HCT116 (cell line): ENCODE data around the gene ADAM15. TPM values are rescaled to one million over a fixed set of nuclear protein-coding genes. Genes with fewer than 3 reads are reported as not detected.

ENCODE experiments used
- ATAC-seq: fragments of 200-7000 bp; cut with Tn5 transposase; 2 replicates; pipeline ENCODE4 v1.9.1; 2020; ENCODE audit warnings: mild to moderate bottlenecking, moderate library complexity
- BruUV-seq: library from RNA; stranded (reverse); fragments of 400-500 nt; replicated peaks from 2 replicates; lab custom pipeline; 2021; lab: Mats Ljungman, UMichigan
- CTCF ChIA-PET: fragments of 300-600 bp; sonication (Branson Sonifier 250); formaldehyde crosslinking; loops from one replicate; lab custom pipeline; 2021; ENCODE audit warnings: antibody characterized with exemption; lab: Charles Lee
- POLR2A ChIA-PET: fragments of 300-600, 350-600 bp; sonication (Branson Sonifier 250); formaldehyde crosslinking; loops from one replicate; lab custom pipeline; 2021; ENCODE audit warnings: antibody characterized with exemption; lab: Charles Lee
- RAD21 ChIA-PET, 2 experiments: fragments of 300-600 bp; sonication (Branson Sonifier 250); formaldehyde crosslinking; loops; one replicate each; lab custom pipeline; 2023; ENCODE audit warnings: low total read pairs in 2 of 2; ENCODE audit not compliant: uncharacterized antibody in 2 of 2, unreplicated experiment in 2 of 2, low non-redundant PET in 1 of 2; lab: Charles Lee
- DNase-seq: peaks from one replicate; pipeline ENCODE4 v3.0.0-alpha.2; 2010; ENCODE audit warnings: low read depth, low spot score
- H2AFZ ChIP-seq: fragments of 200-600 bp; shearing (Covaris generic), sonication (generic); 2 replicates; pipeline ENCODE4 v1.6.1; 2017; ENCODE audit warnings: low read depth, mixed run types, mixed read lengths, antibody characterized with exemption, low read length; ENCODE audit not compliant: poor library complexity, severe bottlenecking
- H3K27ac ChIP-seq: 2 replicates; pipeline ENCODE4 v1.5.1; 2012; ENCODE audit warnings: low read depth, low read length
- H3K27me3 ChIP-seq: fragments of 200-600 bp; sonication (generic); 2 replicates; pipeline ENCODE4 v1.6.1; 2016; ENCODE audit warnings: mixed run types, low read length, mixed read lengths; ENCODE audit not compliant: insufficient read depth
- H3K36me3 ChIP-seq, 2 experiments: fragments of 200-500 bp in 1 of 2; fragments of 200-600 bp in 1 of 2; sonication (Bioruptor generic) in 1 of 2; sonication (generic) in 1 of 2; 2 replicates each; pipeline versions ENCODE4 v1.5.1 to v1.6.1; 2014 to 2016; ENCODE audit warnings: low read length in 2 of 2, inconsistent platforms in 1 of 2, mixed read lengths in 1 of 2, mixed run types in 1 of 2; ENCODE audit not compliant: insufficient read depth in 2 of 2, control insufficient read depth in 1 of 2
- H3K4me1 ChIP-seq, 2 experiments: fragments of 200-600 bp in 1 of 2; sonication (generic) in 1 of 2; 2 replicates each; pipeline versions ENCODE4 v1.5.1 to v1.6.1; 2012 to 2017; ENCODE audit warnings: low read length in 2 of 2, inconsistent platforms in 1 of 2, mild to moderate bottlenecking in 1 of 2, mixed read lengths in 1 of 2, mixed run types in 1 of 2, moderate library complexity in 1 of 2; ENCODE audit not compliant: insufficient read depth in 2 of 2, control insufficient read depth in 1 of 2
- H3K4me2 ChIP-seq: fragments of 200-600 bp; sonication (generic); 2 replicates; pipeline ENCODE4 v1.6.1; 2017; ENCODE audit warnings: mixed run types, low read length, mixed read lengths
- H3K4me3 ChIP-seq, 2 experiments: fragments of 200-600 bp in 1 of 2; sonication (generic) in 1 of 2; replicated peaks in 1 of 2; 2 replicates each; pipeline ENCODE4 v1.5.1; 2011 to 2016; ENCODE audit warnings: low read length in 2 of 2, control low read depth in 1 of 2, low read depth in 1 of 2, mild to moderate bottlenecking in 1 of 2, mixed read lengths in 1 of 2, mixed run types in 1 of 2
- H3K79me2 ChIP-seq: fragments of 200-600 bp; sonication (generic); 2 replicates; pipeline ENCODE4 v1.6.1; 2017; ENCODE audit warnings: mild to moderate bottlenecking, mixed run types, low read length, moderate library complexity, mixed read lengths; ENCODE audit not compliant: insufficient read depth
- H3K9ac ChIP-seq: fragments of 200-600 bp; sonication (generic); 2 replicates; pipeline ENCODE4 v1.6.1; 2016; ENCODE audit warnings: low read length, mixed read lengths
- H3K9me2 ChIP-seq: fragments of 200-600 bp; sonication (generic), shearing (Covaris generic); 2 replicates; pipeline ENCODE4 v1.6.1; 2017; ENCODE audit warnings: mixed run types, mild to moderate bottlenecking, moderate library complexity; ENCODE audit not compliant: insufficient read depth
- H3K9me3 ChIP-seq, 2 experiments: fragments of 200-500 bp in 1 of 2; fragments of 200-600 bp in 1 of 2; sonication (Bioruptor generic) in 1 of 2; sonication (generic) in 1 of 2; 2 replicates each; pipeline ENCODE4 v1.6.1; 2014 to 2017; ENCODE audit warnings: low read length in 2 of 2, mixed read lengths in 2 of 2, inconsistent platforms in 1 of 2, low read depth in 1 of 2, mild to moderate bottlenecking in 1 of 2, mixed run types in 1 of 2, moderate library complexity in 1 of 2; ENCODE audit not compliant: control insufficient read depth in 1 of 2, insufficient read depth in 1 of 2
- H4K20me1 ChIP-seq: fragments of 200-600 bp; sonication (generic), shearing (Covaris generic); 2 replicates; pipeline ENCODE4 v1.6.1; 2017; ENCODE audit warnings: mixed run types, mild to moderate bottlenecking, moderate library complexity; ENCODE audit not compliant: insufficient read depth
- EGR1 ChIP-seq: IDR thresholded peaks from 2 replicates; pipeline ENCODE4 v1.6.1; 2012; ENCODE audit warnings: low read depth
- JUND ChIP-seq: IDR thresholded peaks from 2 replicates; pipeline ENCODE4 v1.6.1; 2012
- POLR2AphosphoS5 ChIP-seq: IDR thresholded peaks from 2 replicates; pipeline ENCODE4 v1.6.1; 2011; ENCODE audit warnings: mild to moderate bottlenecking, low read depth, low read length, moderate library complexity
- SIN3A ChIP-seq: IDR thresholded peaks from 2 replicates; pipeline ENCODE4 v1.6.1; 2012; ENCODE audit warnings: low read depth
- SRF ChIP-seq: IDR thresholded peaks from 2 replicates; pipeline ENCODE4 v1.6.1; 2012; ENCODE audit warnings: low read depth
- ZBTB33 ChIP-seq: IDR thresholded peaks from 2 replicates; pipeline ENCODE4 v1.6.1; 2011; ENCODE audit warnings: mild to moderate bottlenecking, low read length, moderate library complexity; ENCODE audit not compliant: insufficient replicate concordance; ENCODE audit errors: extremely low read depth
- ZNF274 ChIP-seq: fragments of 200-500 bp; sonication (Bioruptor generic); IDR thresholded peaks from 2 replicates; pipeline ENCODE4 v1.6.1; 2014; ENCODE audit warnings: mild to moderate bottlenecking, low read depth, low read length, inconsistent platforms
- intact Hi-C: fragments of 100-400 bp; cut with micrococcal nuclease; formaldehyde crosslinking; loops from 2 replicates; pipeline ENCODE4 v1.10.0; 2022
- total RNA-seq: library from RNA; stranded (reverse); gene quantifications from one replicate; pipeline ENCODE4 v1.2.1, GENCODE V29; 2021; ENCODE audit not compliant: unreplicated experiment

The ADAM15 gene
- total RNA-seq, 1 experiment from 2014 or later, result 149 TPM

- no peak overlapping the region for H2AFZ ChIP-seq
- H3K79me2 ChIP-seq, result no peaks in the 10 kb centered on the region
- CTCF ChIA-PET, result interaction anchor here (0.6 kb wide), 1 partner anchor 40 kb away, joined by 3 read pairs; no protein-coding TSS in a partner anchor
- no peaks in the 10 kb centered on the region for H3K27me3 ChIP-seq
- no peak for ATAC-seq
- H3K4me2 ChIP-seq, result no peak overlapping the region
- intact Hi-C loops, result no loop called here
- peaks cover 0 to 11% of the 10 kb centered on the region in 2 experiments; a peak in 2 of 4 replicates for H3K4me1 ChIP-seq
- H3K9ac ChIP-seq, result no peak overlapping the region
- no peak for DNase-seq
- no peaks in the 10 kb centered on the region for H3K9me2 ChIP-seq
- no peak overlapping the region for H3K27ac ChIP-seq
- H4K20me1 ChIP-seq, result no peaks in the 10 kb centered on the region
- no peaks in the 10 kb centered on the region for H3K9me3 ChIP-seq
- no peaks in the 10 kb centered on the region for H3K36me3 ChIP-seq
- no TSS peak for BruUV-seq
- H3K4me3 ChIP-seq, result no peak overlapping the region
- RAD21 ChIA-PET, result interaction anchor here in 1 of 2 experiments (0.6 kb wide), 1 partner anchor 10 kb away, joined by 3 read pairs; no protein-coding TSS in a partner anchor
- TF ChIP-seq EGR1 (no peak), SRF (no peak)
- POLR2A ChIA-PET, result no interaction called here
Observed at GRCh38 chr1:155035936-155036335, 15.2 kb upstream of the ADAM15 start.

GRCh38 chr1:155037043-155037442, 14.1 kb upstream of the ADAM15 start:
- no peak for DNase-seq
- CTCF ChIA-PET, result interaction anchor here (1.1 kb wide), 1 partner anchor 20 kb away, joined by 3 read pairs; no protein-coding TSS in a partner anchor
- POLR2A ChIA-PET, result no interaction called here

More at GRCh38 chr1:155037043-155037442, 14.1 kb upstream of the ADAM15 start:
- no peak overlapping the region for H3K9ac ChIP-seq
- intact Hi-C loops, result no loop called here
- no peak overlapping the region for H3K27ac ChIP-seq
- no TSS peak for BruUV-seq
- H3K27me3 ChIP-seq, result no peaks in the 10 kb centered on the region
- no peak overlapping the region for H3K4me3 ChIP-seq
- H3K9me3 ChIP-seq, result no peaks in the 10 kb centered on the region
- no peaks in the 10 kb centered on the region for H3K9me2 ChIP-seq
- RAD21 ChIA-PET, result no interaction called here
- no peaks in the 10 kb centered on the region for H4K20me1 ChIP-seq
- peaks cover 0 to 11% of the 10 kb centered on the region in 2 experiments; a peak in 2 of 4 replicates for H3K4me1 ChIP-seq
- H2AFZ ChIP-seq, result no peak overlapping the region
- no peaks in the 10 kb centered on the region for H3K79me2 ChIP-seq
- ATAC-seq, result no peak
- TF ChIP-seq ZNF274 (no peak), JUND (no peak), POLR2AphosphoS5 (no peak), SIN3A (no peak), ZBTB33 (no peak), SRF (no peak)
- H3K36me3 ChIP-seq, result no peaks in the 10 kb centered on the region
- no peak overlapping the region for H3K4me2 ChIP-seq
